NCI-H1694 (cell line): Measurements from ENCODE around the gene ACVR1.

Experiments
- DNase-seq: peaks from one replicate; lab custom pipeline; 2025; lab: John Stamatoyannopoulos, UW

Gene ACVR1

GRCh38 chr2:157853211-157853610 is 22.9 kb downstream of the ACVR1 start:
- no peak for DNase-seq

GRCh38 chr2:157849591-157849990 is 26.5 kb downstream of the ACVR1 start:
- no peak for DNase-seq

GRCh38 chr2:157848213-157848612 is 27.9 kb downstream of the ACVR1 start:
- DNase-seq: no peak

GRCh38 chr2:157845081-157845480 is 31.0 kb downstream of the ACVR1 start:
- DNase-seq: no peak

GRCh38 chr2:157843935-157844334 is 32.2 kb downstream of the ACVR1 start:
- no peak for DNase-seq

GRCh38 chr2:157843081-157843480 is 33.0 kb downstream of the ACVR1 start:
- no peak for DNase-seq

- no peak for DNase-seq
Observed at GRCh38 chr2:157842106-157842879, 33.8 kb downstream of the ACVR1 start.

- DNase-seq: no peak
Observed at GRCh38 chr2:157841485-157841884, 34.6 kb downstream of the ACVR1 start.

- DNase-seq: peak; percentile 39
Observed at GRCh38 chr2:157840568-157841156, 35.5 kb downstream of the ACVR1 start.

GRCh38 chr2:157839822-157840221 is 36.3 kb downstream of the ACVR1 start:
- no peak for DNase-seq

GRCh38 chr2:157839162-157839801 is 36.8 kb downstream of the ACVR1 start:
- DNase-seq: peak; percentile 61

GRCh38 chr2:157838442-157839161 is 37.5 kb downstream of the ACVR1 start:
- DNase-seq: peak; percentile 46

GRCh38 chr2:157837851-157838441 is 38.2 kb downstream of the ACVR1 start:
- DNase-seq: peak; percentile 38

GRCh38 chr2:157836531-157836930 is 39.6 kb downstream of the ACVR1 start:
- DNase-seq: no peak

GRCh38 chr2:157835425-157835824 is 40.7 kb downstream of the ACVR1 start:
- no peak for DNase-seq

- no peak for DNase-seq
Observed at GRCh38 chr2:157835006-157835405, 41.1 kb downstream of the ACVR1 start.

- no peak for DNase-seq
Observed at GRCh38 chr2:157833721-157834120, 42.4 kb downstream of the ACVR1 start.

GRCh38 chr2:157831573-157832315 is 44.4 kb downstream of the ACVR1 start:
- no peak for DNase-seq

- no peak for DNase-seq
Observed at GRCh38 chr2:157830696-157831570, 45.2 kb downstream of the ACVR1 start.

GRCh38 chr2:157830266-157830665 is 45.9 kb downstream of the ACVR1 start:
- no peak for DNase-seq
